H1 (cell line): ENCODE measurements around the gene UNC79.

Source experiments
- ATF3 ChIP-seq: IDR thresholded peaks from 2 replicates; pipeline ENCODE4 v1.6.1; 2011; ENCODE audit warnings: low read depth, mild to moderate bottlenecking, low read length; ENCODE audit not compliant: insufficient read depth
- BRCA1 ChIP-seq: IDR thresholded peaks from 2 replicates; pipeline ENCODE4 v1.6.1; 2012; ENCODE audit warnings: low read depth, low read length, improper control_type of control experiment
- CBX5 ChIP-seq: fragments of 300-800, 300-1000 bp; sonication (generic); IDR thresholded peaks from 2 replicates; pipeline ENCODE4 v1.7.1; 2016; ENCODE audit warnings: antibody characterized with exemption, low read length, low read depth
- CEBPB ChIP-seq: IDR thresholded peaks from 2 replicates; pipeline ENCODE4 v1.6.1; 2012; ENCODE audit warnings: low read depth, low read length
- CTCF ChIP-seq, 3 experiments: IDR thresholded peaks; 1 replicate in 2 of 3; 2 replicates in 1 of 3; pipeline versions ENCODE4 v1.5.1 to v1.6.1; 2011; ENCODE audit warnings: low read length in 3 of 3, mild to moderate bottlenecking in 3 of 3, inconsistent platforms in 2 of 3, low read depth in 1 of 3, moderate library complexity in 1 of 3; ENCODE audit not compliant: insufficient read depth in 1 of 3; ENCODE audit errors: control extremely low read depth in 1 of 3
- EZH2 ChIP-seq: fragments of 200-600 bp; sonication (generic); IDR thresholded peaks from 2 replicates; pipeline ENCODE4 v1.7.1; 2012; ENCODE audit warnings: low read depth, mild to moderate bottlenecking, moderate library complexity, low read length, inconsistent platforms; ENCODE audit not compliant: severe bottlenecking
- FOSL1 ChIP-seq: IDR thresholded peaks from 2 replicates; pipeline ENCODE4 v1.6.1; 2011; ENCODE audit warnings: mild to moderate bottlenecking, low read depth, low read length, moderate library complexity; ENCODE audit not compliant: insufficient read depth
- POLR2A ChIP-seq, 2 experiments: IDR thresholded peaks; 1 replicate in 1 of 2; 2 replicates in 1 of 2; pipeline ENCODE4 v1.6.1; 2011; ENCODE audit warnings: low read depth in 2 of 2, low read length in 2 of 2, mild to moderate bottlenecking in 2 of 2; ENCODE audit errors: control extremely low read depth in 1 of 2
- POLR2AphosphoS5 ChIP-seq: IDR thresholded peaks from 2 replicates; pipeline ENCODE4 v1.6.1; 2011; ENCODE audit warnings: low read depth, low read length
- SIN3A ChIP-seq, 2 experiments: IDR thresholded peaks in 1 of 2; conservative IDR thresholded peaks in 1 of 2; 2 replicates each; pipeline ENCODE4 v1.6.1; 2011 to 2012; ENCODE audit warnings: low read length in 2 of 2, improper control_type of control experiment in 1 of 2, low read depth in 1 of 2, mild to moderate bottlenecking in 1 of 2
- SP1 ChIP-seq: IDR thresholded peaks from 2 replicates; pipeline ENCODE4 v1.6.1; 2011; ENCODE audit warnings: low read depth, low read length
- SP2 ChIP-seq: IDR thresholded peaks from 2 replicates; pipeline ENCODE4 v1.6.1; 2012; ENCODE audit warnings: mild to moderate bottlenecking, low read length, inconsistent platforms

GRCh38 chr14:93533437-93533836 lies 102.7 kb downstream of the UNC79 start:
- TF ChIP-seq CTCF (IDR thresholded peaks at IDR 0.05; ENCODE audit: control extremely low read depth in 1 of 3, insufficient read depth in 1 of 3, low read depth in 1 of 3, low read length in 3 of 3), result no peak
- TF ChIP-seq POLR2A (IDR thresholded peaks at IDR 0.05; ENCODE audit: control extremely low read depth in 1 of 2, low read depth in 2 of 2, low read length in 2 of 2), result no peak
- no peak for TF ChIP-seq CEBPB
- no peak for TF ChIP-seq ATF3
- no peak for TF ChIP-seq CBX5
- no peak for TF ChIP-seq SIN3A (conservative IDR thresholded peaks at IDR 0.05 in 1 of 2, IDR thresholded peaks at IDR 0.05 in 1 of 2; ENCODE audit: low read depth in 1 of 2, low read length in 2 of 2)
- TF ChIP-seq POLR2AphosphoS5, result no peak
- no peak for TF ChIP-seq FOSL1
- no peak for TF ChIP-seq EZH2
- TF ChIP-seq SP2, result no peak
- no peak for TF ChIP-seq BRCA1
- TF ChIP-seq SP1, result no peak
